Lower leg skin (tissue), 4 donors: ENCODE data around the gene ERGIC1. TPM values are rescaled to one million over a fixed set of nuclear protein-coding genes. Genes with fewer than 3 reads are reported as not detected.

Source experiments
- DNase-seq, 2 donors: peaks; one replicate each; pipeline ENCODE4 v3.0.0-alpha.2; 2019; ENCODE audit warnings: low spot score in 2 of 2
- H3K4me3 ChIP-seq: fragments of 200-600 bp; sonication (generic); 2 replicates; pipeline ENCODE4 v1.5.1; 2017; ENCODE audit warnings: mild to moderate bottlenecking, low read depth; ENCODE audit not compliant: poor library complexity, severe bottlenecking
- POLR2A ChIP-seq, 2 donors: fragments of 450-650 bp; IDR thresholded peaks; one replicate each; pipeline ENCODE4 v1.6.1; 2016 to 2017; ENCODE audit warnings: antibody characterized with exemption in 2 of 2, mild to moderate bottlenecking in 1 of 2, moderate library complexity in 1 of 2
- WGBS, 2 donors: methylation state at CpG; one replicate each; pipeline ENCODE4 v1.1.5; 2018; 5-methylcytosine and 5-hydroxymethylcytosine counted together
- intact Hi-C: fragments of 100-400 bp; cut with DNase I; formaldehyde crosslinking; loops from one replicate; pipeline ENCODE4 v1.15.0; 2023; ENCODE audit warnings: low total_unique reads
- total RNA-seq, 4 donors: library from RNA; depleted of rRNA; stranded (reverse); fragments of >200 nt; gene quantifications; one replicate each; pipeline ENCODE4 v1.1.0, GENCODE V29; 2016
- TF ChIP-seq, protein P1 (sequence below), 3 donors: fragments of 450-650 bp; IDR thresholded peaks; one replicate each; pipeline ENCODE4 v1.5.1; 2016; ENCODE audit warnings: antibody characterized with exemption in 3 of 3, mild to moderate bottlenecking in 3 of 3, moderate library complexity in 2 of 3

ERGIC1 gene
- total RNA-seq, 4 donors from 2014 or later = 62.9 to 114 (median 82.6) TPM

- TF ChIP-seq, protein P1, sequence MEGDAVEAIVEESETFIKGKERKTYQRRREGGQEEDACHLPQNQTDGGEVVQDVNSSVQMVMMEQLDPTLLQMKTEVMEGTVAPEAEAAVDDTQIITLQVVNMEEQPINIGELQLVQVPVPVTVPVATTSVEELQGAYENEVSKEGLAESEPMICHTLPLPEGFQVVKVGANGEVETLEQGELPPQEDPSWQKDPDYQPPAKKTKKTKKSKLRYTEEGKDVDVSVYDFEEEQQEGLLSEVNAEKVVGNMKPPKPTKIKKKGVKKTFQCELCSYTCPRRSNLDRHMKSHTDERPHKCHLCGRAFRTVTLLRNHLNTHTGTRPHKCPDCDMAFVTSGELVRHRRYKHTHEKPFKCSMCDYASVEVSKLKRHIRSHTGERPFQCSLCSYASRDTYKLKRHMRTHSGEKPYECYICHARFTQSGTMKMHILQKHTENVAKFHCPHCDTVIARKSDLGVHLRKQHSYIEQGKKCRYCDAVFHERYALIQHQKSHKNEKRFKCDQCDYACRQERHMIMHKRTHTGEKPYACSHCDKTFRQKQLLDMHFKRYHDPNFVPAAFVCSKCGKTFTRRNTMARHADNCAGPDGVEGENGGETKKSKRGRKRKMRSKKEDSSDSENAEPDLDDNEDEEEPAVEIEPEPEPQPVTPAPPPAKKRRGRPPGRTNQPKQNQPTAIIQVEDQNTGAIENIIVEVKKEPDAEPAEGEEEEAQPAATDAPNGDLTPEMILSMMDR (IDR thresholded peaks at IDR 0.05) = no peak
- no peak for TF ChIP-seq POLR2A (IDR thresholded peaks at IDR 0.05)
- intact Hi-C loops = no loop called here
- 74 to 89% methylated on average over 3 of the region's 3 CpGs for WGBS, 2 donors
- no peak for DNase-seq
- no peak overlapping the region for H3K4me3 ChIP-seq
Observed at GRCh38 chr5:172949426-172949825, 115.4 kb downstream of the ERGIC1 start.

- TF ChIP-seq, protein P1 (IDR thresholded peaks at IDR 0.05) = no peak
- no peak for TF ChIP-seq POLR2A (IDR thresholded peaks at IDR 0.05)
- no peak overlapping the region for H3K4me3 ChIP-seq
- DNase-seq = no peak
- intact Hi-C loops = no loop called here
- 95 to 98% methylated on average over 12 of the region's 12 CpGs for WGBS, 2 donors
Observed at GRCh38 chr5:172950176-172950965, 116.3 kb downstream of the ERGIC1 start.

DNA sequence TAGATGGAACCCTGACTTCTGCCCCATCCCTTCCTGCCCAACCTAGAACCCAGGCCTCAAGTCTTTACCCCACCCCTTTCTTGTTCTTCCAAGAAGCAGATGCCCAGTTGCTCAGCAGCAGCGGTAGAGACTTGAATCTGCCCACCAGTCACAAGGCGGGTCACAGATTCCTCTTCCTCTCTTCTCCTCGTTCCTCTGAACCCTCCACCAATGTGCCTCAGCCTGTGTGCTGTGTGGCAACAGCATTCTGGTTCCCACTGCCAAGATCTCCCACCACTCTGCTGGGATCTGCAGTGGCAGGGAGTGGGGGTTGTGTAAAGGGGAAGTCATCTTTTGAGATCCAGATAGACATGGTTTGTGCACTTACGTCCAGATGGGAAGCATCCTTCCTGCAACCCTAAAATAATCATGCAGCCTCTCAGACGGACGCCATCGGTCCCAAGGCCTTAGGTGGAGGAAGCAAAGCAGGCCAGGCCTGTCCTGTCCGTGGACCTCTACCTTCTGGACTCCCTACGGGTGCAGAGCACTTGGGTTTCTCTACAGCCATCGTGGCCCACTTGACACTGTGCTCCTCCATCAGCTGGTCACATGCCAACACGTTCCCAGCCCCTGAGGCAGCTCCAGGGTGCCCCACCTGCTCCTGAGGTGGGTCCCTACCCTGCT is 117.5 kb downstream of the ERGIC1 start:
- TF ChIP-seq, protein P1 (IDR thresholded peaks at IDR 0.05) = no peak
- TF ChIP-seq POLR2A (IDR thresholded peaks at IDR 0.05) = no peak
- no peak for DNase-seq
- intact Hi-C loops = no loop called here
- H3K4me3 ChIP-seq = no peak overlapping the region
- 76 to 81% methylated on average over 11 of the region's 11 CpGs for WGBS, 2 donors

DNA sequence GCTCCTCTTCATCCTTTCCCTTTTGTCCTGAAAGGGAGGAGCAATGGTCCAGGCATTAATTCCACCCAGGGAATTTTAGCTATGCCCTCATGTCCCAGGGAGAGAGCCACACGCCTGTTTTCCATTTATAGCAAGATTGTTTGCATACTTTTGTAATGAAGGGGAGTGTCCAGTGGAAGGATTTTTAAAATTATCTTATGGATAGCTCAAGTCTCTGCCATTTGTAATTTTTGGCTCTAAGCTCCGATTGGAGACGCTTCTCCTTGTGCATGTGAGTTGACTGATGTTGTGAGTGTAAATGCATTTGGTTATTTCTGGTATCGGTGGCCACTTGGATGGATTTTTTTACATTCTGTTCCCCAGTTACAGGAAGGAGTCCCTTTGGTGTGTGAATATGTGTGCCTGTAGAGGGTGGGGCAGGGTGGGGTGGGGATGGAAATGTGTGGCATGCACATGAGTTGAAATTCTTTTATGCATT is 118.0 kb downstream of the ERGIC1 start:
- intact Hi-C loops = no loop called here

GRCh38 chr5:172953776-172954675 is 120.0 kb downstream of the ERGIC1 start:
- no peak overlapping the region for H3K4me3 ChIP-seq
- intact Hi-C loops = no loop called here
- no peak for DNase-seq
- WGBS, 2 donors = 64 to 65% methylated on average over 15 of the region's 15 CpGs
- TF ChIP-seq, protein P1 (IDR thresholded peaks at IDR 0.05) = no peak
- TF ChIP-seq POLR2A (IDR thresholded peaks at IDR 0.05) = no peak

More for the DNA sequence above, 118.0 kb downstream of the ERGIC1 start:
- 65 to 69% methylated on average over 4 of the region's 4 CpGs for WGBS, 2 donors
- H3K4me3 ChIP-seq = no peak overlapping the region
- TF ChIP-seq POLR2A (IDR thresholded peaks at IDR 0.05) = no peak
- TF ChIP-seq, protein P1 (IDR thresholded peaks at IDR 0.05) = no peak
- no peak for DNase-seq
